Measurements from ENCODE around the gene MED25. TPM values are rescaled to one million over a fixed set of nuclear protein-coding genes. Genes with fewer than 3 reads are reported as not detected.

The MED25 gene
- total and polyA plus RNA-seq, 9 of the 15 experiments (the other 6 are each of a cell fraction or from before 2014, with no cell fraction given): 4.1 to 93.9 (median 19.3) TPM

- TF ChIP-seq, protein P1, sequence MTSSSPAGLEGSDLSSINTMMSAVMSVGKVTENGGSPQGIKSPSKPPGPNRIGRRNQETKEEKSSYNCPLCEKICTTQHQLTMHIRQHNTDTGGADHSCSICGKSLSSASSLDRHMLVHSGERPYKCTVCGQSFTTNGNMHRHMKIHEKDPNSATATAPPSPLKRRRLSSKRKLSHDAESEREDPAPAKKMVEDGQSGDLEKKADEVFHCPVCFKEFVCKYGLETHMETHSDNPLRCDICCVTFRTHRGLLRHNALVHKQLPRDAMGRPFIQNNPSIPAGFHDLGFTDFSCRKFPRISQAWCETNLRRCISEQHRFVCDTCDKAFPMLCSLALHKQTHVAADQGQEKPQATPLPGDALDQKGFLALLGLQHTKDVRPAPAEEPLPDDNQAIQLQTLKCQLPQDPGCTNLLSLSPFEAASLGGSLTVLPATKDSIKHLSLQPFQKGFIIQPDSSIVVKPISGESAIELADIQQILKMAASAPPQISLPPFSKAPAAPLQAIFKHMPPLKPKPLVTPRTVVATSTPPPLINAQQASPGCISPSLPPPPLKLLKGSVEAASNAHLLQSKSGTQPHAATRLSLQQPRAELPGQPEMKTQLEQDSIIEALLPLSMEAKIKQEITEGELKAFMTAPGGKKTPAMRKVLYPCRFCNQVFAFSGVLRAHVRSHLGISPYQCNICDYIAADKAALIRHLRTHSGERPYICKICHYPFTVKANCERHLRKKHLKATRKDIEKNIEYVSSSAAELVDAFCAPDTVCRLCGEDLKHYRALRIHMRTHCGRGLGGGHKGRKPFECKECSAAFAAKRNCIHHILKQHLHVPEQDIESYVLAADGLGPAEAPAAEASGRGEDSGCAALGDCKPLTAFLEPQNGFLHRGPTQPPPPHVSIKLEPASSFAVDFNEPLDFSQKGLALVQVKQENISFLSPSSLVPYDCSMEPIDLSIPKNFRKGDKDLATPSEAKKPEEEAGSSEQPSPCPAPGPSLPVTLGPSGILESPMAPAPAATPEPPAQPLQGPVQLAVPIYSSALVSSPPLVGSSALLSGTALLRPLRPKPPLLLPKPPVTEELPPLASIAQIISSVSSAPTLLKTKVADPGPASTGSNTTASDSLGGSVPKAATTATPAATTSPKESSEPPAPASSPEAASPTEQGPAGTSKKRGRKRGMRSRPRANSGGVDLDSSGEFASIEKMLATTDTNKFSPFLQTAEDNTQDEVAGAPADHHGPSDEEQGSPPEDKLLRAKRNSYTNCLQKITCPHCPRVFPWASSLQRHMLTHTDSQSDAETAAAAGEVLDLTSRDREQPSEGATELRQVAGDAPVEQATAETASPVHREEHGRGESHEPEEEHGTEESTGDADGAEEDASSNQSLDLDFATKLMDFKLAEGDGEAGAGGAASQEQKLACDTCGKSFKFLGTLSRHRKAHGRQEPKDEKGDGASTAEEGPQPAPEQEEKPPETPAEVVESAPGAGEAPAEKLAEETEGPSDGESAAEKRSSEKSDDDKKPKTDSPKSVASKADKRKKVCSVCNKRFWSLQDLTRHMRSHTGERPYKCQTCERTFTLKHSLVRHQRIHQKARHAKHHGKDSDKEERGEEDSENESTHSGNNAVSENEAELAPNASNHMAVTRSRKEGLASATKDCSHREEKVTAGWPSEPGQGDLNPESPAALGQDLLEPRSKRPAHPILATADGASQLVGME (CRISPR knock-in tag; IDR thresholded peaks at IDR 0.05): no peak
- TF ChIP-seq ETS1 (conservative IDR thresholded peaks at IDR 0.05; ENCODE audit: control insufficient read depth, low read depth, low read length): peak; percentile 80; the same call in 1 of the 2 replicates
- no peak; the same call in 1 of the 2 replicates for TF ChIP-seq ATF4 (CRISPR knock-in tag; IDR thresholded peaks at IDR 0.05)
- no peak; the same call in 1 of the 2 replicates for TF ChIP-seq KLF6 (CRISPR knock-in tag; IDR thresholded peaks at IDR 0.05; ENCODE audit: borderline replicate concordance)
- no peak for TF ChIP-seq PBX2 (CRISPR knock-in tag; IDR thresholded peaks at IDR 0.05; ENCODE audit: low read depth)
- TF ChIP-seq PBX2 (tag; conservative IDR thresholded peaks at IDR 0.05; ENCODE audit: low read depth): peak; percentile 80
- TF ChIP-seq HMGXB4 (CRISPR knock-in tag; IDR thresholded peaks at IDR 0.05): 0 out of 2 replicates have a peak, but pooled peaks have one; percentile 62
- TF ChIP-seq, protein P2, sequence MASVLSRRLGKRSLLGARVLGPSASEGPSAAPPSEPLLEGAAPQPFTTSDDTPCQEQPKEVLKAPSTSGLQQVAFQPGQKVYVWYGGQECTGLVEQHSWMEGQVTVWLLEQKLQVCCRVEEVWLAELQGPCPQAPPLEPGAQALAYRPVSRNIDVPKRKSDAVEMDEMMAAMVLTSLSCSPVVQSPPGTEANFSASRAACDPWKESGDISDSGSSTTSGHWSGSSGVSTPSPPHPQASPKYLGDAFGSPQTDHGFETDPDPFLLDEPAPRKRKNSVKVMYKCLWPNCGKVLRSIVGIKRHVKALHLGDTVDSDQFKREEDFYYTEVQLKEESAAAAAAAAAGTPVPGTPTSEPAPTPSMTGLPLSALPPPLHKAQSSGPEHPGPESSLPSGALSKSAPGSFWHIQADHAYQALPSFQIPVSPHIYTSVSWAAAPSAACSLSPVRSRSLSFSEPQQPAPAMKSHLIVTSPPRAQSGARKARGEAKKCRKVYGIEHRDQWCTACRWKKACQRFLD (CRISPR knock-in tag; IDR thresholded peaks at IDR 0.05): peak; percentile 86
- TF ChIP-seq, protein P3, sequence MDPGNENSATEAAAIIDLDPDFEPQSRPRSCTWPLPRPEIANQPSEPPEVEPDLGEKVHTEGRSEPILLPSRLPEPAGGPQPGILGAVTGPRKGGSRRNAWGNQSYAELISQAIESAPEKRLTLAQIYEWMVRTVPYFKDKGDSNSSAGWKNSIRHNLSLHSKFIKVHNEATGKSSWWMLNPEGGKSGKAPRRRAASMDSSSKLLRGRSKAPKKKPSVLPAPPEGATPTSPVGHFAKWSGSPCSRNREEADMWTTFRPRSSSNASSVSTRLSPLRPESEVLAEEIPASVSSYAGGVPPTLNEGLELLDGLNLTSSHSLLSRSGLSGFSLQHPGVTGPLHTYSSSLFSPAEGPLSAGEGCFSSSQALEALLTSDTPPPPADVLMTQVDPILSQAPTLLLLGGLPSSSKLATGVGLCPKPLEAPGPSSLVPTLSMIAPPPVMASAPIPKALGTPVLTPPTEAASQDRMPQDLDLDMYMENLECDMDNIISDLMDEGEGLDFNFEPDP (CRISPR knock-in tag; IDR thresholded peaks at IDR 0.05): 0 out of 2 replicates have a peak, but pooled peaks have one; percentile 7
- no peak; the same call in 1 of the 2 replicates for TF ChIP-seq CAMTA2 (CRISPR knock-in tag; conservative IDR thresholded peaks at IDR 0.05)
Observed at GRCh38 chr19:49876422-49877019, 58.4 kb downstream of the MED25 start (continued).

All from K562 (cell line).